HTR-8/SVneo (cell line): ENCODE results near the gene ALS2CL.
"Not testable (repeated sequence)": the region's sequence is repeated elsewhere in the genome, so short reads cannot be mapped to it uniquely, and the experiment has no call there.

Experiments
- DNase-seq: peaks from one replicate; pipeline ENCODE4 v3.0.0; 2011; ENCODE audit warnings: low spot score, mixed read lengths; ENCODE audit not compliant: insufficient read length
- FAIRE-seq: peaks from 2 replicates; lab custom pipeline; 2011; peaks lifted over from hg19 to GRCh38; lab: Jason Lieb, UNC

The ALS2CL gene

GRCh38 chr3:46706771-46707582 is 13.5 kb upstream of the ALS2CL start:
- FAIRE-seq: no peak
- DNase-seq: no peak

GRCh38 chr3:46705751-46706552 is 12.5 kb upstream of the ALS2CL start:
- DNase-seq (peak; percentile 64), FAIRE-seq (no peak)

- peak; percentile 73 for FAIRE-seq
- peak; percentile 76 for DNase-seq
Measured at GRCh38 chr3:46705022-46705530, 11.6 kb upstream of the ALS2CL start.

- not testable (repeated sequence) for FAIRE-seq, DNase-seq
Measured at GRCh38 chr3:46704346-46704745, 10.9 kb upstream of the ALS2CL start.

GRCh38 chr3:46703013-46703520 is 9.6 kb upstream of the ALS2CL start:
- no peak for FAIRE-seq
- no peak for DNase-seq

- FAIRE-seq (no peak), DNase-seq (no peak)
Measured at GRCh38 chr3:46702246-46703012, 8.9 kb upstream of the ALS2CL start.

GRCh38 chr3:46701181-46701939 is 7.9 kb upstream of the ALS2CL start, which contains the start of gene TMIE:
TMIE (plus strand) TSS chr3:46701392; CDS start chr3:46701488, 96 bp downstream.
- DNase-seq (no peak), FAIRE-seq (no peak)

- no peak for DNase-seq
- no peak for FAIRE-seq
Measured at GRCh38 chr3:46700772-46701171, 7.3 kb upstream of the ALS2CL start.

GRCh38 chr3:46699676-46700523 is 6.4 kb upstream of the ALS2CL start:
- no peak for FAIRE-seq
- no peak for DNase-seq

GRCh38 chr3:46695962-46696894 is 2.7 kb upstream of the ALS2CL start:
- peak; percentile 16 for FAIRE-seq
- no peak for DNase-seq

GRCh38 chr3:46695177-46695961 is 1.9 kb upstream of the ALS2CL start:
- no peak for DNase-seq
- FAIRE-seq: no peak

GRCh38 chr3:46694520-46694919 is 1.0 kb upstream of the ALS2CL start:
- FAIRE-seq (no peak), DNase-seq (no peak)

- FAIRE-seq (no peak), DNase-seq (no peak)
Measured at GRCh38 chr3:46693892-46694226, 380 bp upstream of the ALS2CL start.

- FAIRE-seq: peak; percentile 44
- peak; percentile 33 for DNase-seq
Measured at GRCh38 chr3:46692566-46692990, 901 bp downstream of the ALS2CL start.

- DNase-seq: peak; percentile 20
- no peak for FAIRE-seq
Measured at GRCh38 chr3:46690798-46691197, 2.7 kb downstream of the ALS2CL start.

- DNase-seq: no peak
- FAIRE-seq: no peak
Measured at GRCh38 chr3:46685446-46685845, 8.0 kb downstream of the ALS2CL start.

GRCh38 chr3:46684891-46685290 is 8.6 kb downstream of the ALS2CL start:
- FAIRE-seq: no peak
- DNase-seq: no peak
